ENCODE measurements around the gene IQCE. TPM values are rescaled to one million over a fixed set of nuclear protein-coding genes. Genes with fewer than 3 reads are reported as not detected.
"Not testable (repeated sequence)": the region's sequence is repeated elsewhere in the genome, so short reads cannot be mapped to it uniquely, and the experiment has no call there.

IQCE gene
- total RNA-seq, 1 donor from 2014 or later = 17.0 TPM

GRCh38 chr7:2553831-2554581 lies 4.8 kb upstream of the IQCE start:
- TF ChIP-seq CTCF (IDR thresholded peaks at IDR 0.05) = no peak
- no peaks in the 10 kb centered on the region for H3K27me3 Mint-ChIP-seq (ENCODE audit: unreplicated experiment)
- H3K4me3 Mint-ChIP-seq (ENCODE audit: unreplicated experiment) = peak overlapping the region; percentile 81
- no peaks in the 10 kb centered on the region for H3K9me3 Mint-ChIP-seq (ENCODE audit: unreplicated experiment)
- DNase-seq (ENCODE audit: extremely low spot score, unreplicated experiment) = no peak
- H3K36me3 Mint-ChIP-seq (ENCODE audit: unreplicated experiment) = peaks cover 11% of the 10 kb centered on the region
- peak overlapping the region; percentile 61 for H3K27ac Mint-ChIP-seq (ENCODE audit: unreplicated experiment)
- peaks cover 22% of the 10 kb centered on the region for H3K4me1 Mint-ChIP-seq (ENCODE audit: unreplicated experiment)

- no peak for DNase-seq (ENCODE audit: extremely low spot score, unreplicated experiment)
- Mint-ChIP-seq H3K36me3 (ENCODE audit: unreplicated experiment) (peaks cover 6% of the 10 kb centered on the region), H3K27ac (ENCODE audit: unreplicated experiment) (peak overlapping the region; percentile 61), H3K27me3 (ENCODE audit: unreplicated experiment) (no peaks in the 10 kb centered on the region), H3K9me3 (ENCODE audit: unreplicated experiment) (no peaks in the 10 kb centered on the region), H3K4me1 (ENCODE audit: unreplicated experiment) (peaks cover 22% of the 10 kb centered on the region), H3K4me3 (ENCODE audit: unreplicated experiment) (peak overlapping the region; percentile 81)
- TF ChIP-seq CTCF (IDR thresholded peaks at IDR 0.05) = no peak
These were observed 4.1 kb upstream of the IQCE start for GRCh38 chr7:2554661-2555111.

- Mint-ChIP-seq H3K27ac (ENCODE audit: unreplicated experiment) (peak within 1 kb of the TSS; percentile 83), H3K4me1 (ENCODE audit: unreplicated experiment) (peaks cover 28% of the 10 kb centered on the region), H3K27me3 (ENCODE audit: unreplicated experiment) (no peaks in the 10 kb centered on the region), H3K4me3 (ENCODE audit: unreplicated experiment) (peak within 1 kb of the TSS; percentile 81), H3K36me3 (ENCODE audit: unreplicated experiment) (peaks cover 5% of the 10 kb centered on the region), H3K9me3 (ENCODE audit: unreplicated experiment) (no peaks in the 10 kb centered on the region)
- DNase-seq (ENCODE audit: extremely low spot score, unreplicated experiment) = peak; percentile 98
- peak; percentile 63 for TF ChIP-seq CTCF (IDR thresholded peaks at IDR 0.05)
These were observed 3.4 kb upstream of the IQCE start, which contains the start of gene BRAT1 for GRCh38 chr7:2555121-2556052. Gene BRAT1, minus strand, starts transcription at chr7:2555524. Its CDS starts 1,093 bp downstream, at chr7:2554431.

- no peak for TF ChIP-seq CTCF (IDR thresholded peaks at IDR 0.05)
- Mint-ChIP-seq H3K4me1 (ENCODE audit: unreplicated experiment) (peaks cover 28% of the 10 kb centered on the region), H3K4me3 (ENCODE audit: unreplicated experiment) (peak overlapping the region; percentile 72), H3K27me3 (ENCODE audit: unreplicated experiment) (no peaks in the 10 kb centered on the region), H3K27ac (ENCODE audit: unreplicated experiment) (no peak overlapping the region), H3K36me3 (ENCODE audit: unreplicated experiment) (peaks cover 3% of the 10 kb centered on the region), H3K9me3 (ENCODE audit: unreplicated experiment) (no peaks in the 10 kb centered on the region)
- DNase-seq (ENCODE audit: extremely low spot score, unreplicated experiment) = no peak
These were observed 638 bp downstream of the IQCE start for GRCh38 chr7:2559283-2559950.

- H3K9me3 Mint-ChIP-seq (ENCODE audit: unreplicated experiment); H3K27me3 Mint-ChIP-seq (ENCODE audit: unreplicated experiment); H3K4me3 Mint-ChIP-seq (ENCODE audit: unreplicated experiment); H3K36me3 Mint-ChIP-seq (ENCODE audit: unreplicated experiment); DNase-seq (ENCODE audit: extremely low spot score, unreplicated experiment); H3K27ac Mint-ChIP-seq (ENCODE audit: unreplicated experiment): not testable (repeated sequence)
- peaks cover 32% of the 10 kb centered on the region for H3K4me1 Mint-ChIP-seq (ENCODE audit: unreplicated experiment)
These were observed 5.2 kb downstream of the IQCE start for GRCh38 chr7:2563955-2564354.
